HEK293 (cell line): ENCODE data around the gene ERMP1.

ENCODE experiments used
- CTCF ChIA-PET: fragments of 350-600 bp; formaldehyde crosslinking; extraction: SDS; loops from one replicate; lab custom pipeline; 2021; ENCODE audit warnings: antibody characterized with exemption; lab: Yijun Ruan, JAX
- POLR2A ChIA-PET: fragments of 300-600 bp; formaldehyde crosslinking; extraction: SDS; loops from one replicate; lab custom pipeline; 2020; ENCODE audit warnings: antibody characterized with exemption, inconsistent platforms; lab: Yijun Ruan, JAX
- H3K27ac ChIP-seq: fragments of 200-500 bp; sonication (Bioruptor generic); 2 replicates; pipeline ENCODE4 v1.5.1; 2014; ENCODE audit warnings: low read depth, low read length, control low read depth, inconsistent platforms; ENCODE audit errors: extremely low read depth
- H3K36me3 ChIP-seq, 2 experiments: fragments of 200-500 bp in 1 of 2; sonication (Bioruptor generic) in 1 of 2; 1 replicate in 1 of 2; 2 replicates in 1 of 2; pipeline ENCODE4 v1.5.1; 2014 to 2017; ENCODE audit warnings: inconsistent platforms in 2 of 2, low read length in 2 of 2; ENCODE audit not compliant: control insufficient read depth in 2 of 2, insufficient read depth in 1 of 2
- H3K4me1 ChIP-seq: fragments of 200-500 bp; sonication (Bioruptor generic); 2 replicates; pipeline ENCODE4 v1.5.1; 2014; ENCODE audit warnings: mild to moderate bottlenecking, low read length, inconsistent platforms; ENCODE audit not compliant: control insufficient read depth, insufficient read depth
- H3K4me3 ChIP-seq: 2 replicates; pipeline ENCODE4 v1.5.1; 2011; ENCODE audit warnings: low read depth, mild to moderate bottlenecking, control low read depth, low read length, moderate library complexity
- H3K9me3 ChIP-seq: fragments of 200-500 bp; sonication (Bioruptor generic); 2 replicates; pipeline ENCODE4 v1.5.1; 2014; ENCODE audit warnings: low read depth, low read length, inconsistent platforms; ENCODE audit not compliant: control insufficient read depth, insufficient read depth
- BCL11B ChIP-seq: fragments of 450-650 bp; formaldehyde crosslinking; IDR thresholded peaks from 2 replicates; pipeline ENCODE4 v1.5.1; 2016; ENCODE audit warnings: low read depth, missing biosample characterization, missing genetic modification characterization
- BCL6B ChIP-seq: fragments of 450-650 bp; formaldehyde crosslinking; IDR thresholded peaks from 2 replicates; pipeline ENCODE4 v1.5.1; 2017; ENCODE audit warnings: missing biosample characterization, missing genetic modification characterization
- ELK4 ChIP-seq: IDR thresholded peaks from 2 replicates; pipeline ENCODE4 v1.6.1; 2011; ENCODE audit warnings: mild to moderate bottlenecking, low read depth, low read length, borderline replicate concordance
- IKZF3 ChIP-seq: fragments of 450-650 bp; IDR thresholded peaks from 2 replicates; pipeline ENCODE4 v1.5.0; 2018; ENCODE audit warnings: missing biosample characterization, mild to moderate bottlenecking, missing genetic modification characterization, moderate library complexity
- KLF10 ChIP-seq: fragments of 450-650 bp; IDR thresholded peaks from 2 replicates; pipeline ENCODE4 v1.5.1; 2018; ENCODE audit warnings: missing biosample characterization, mild to moderate bottlenecking, missing genetic modification characterization
- TSHZ1 ChIP-seq: fragments of 450-650 bp; formaldehyde crosslinking; IDR thresholded peaks from 2 replicates; pipeline ENCODE4 v1.5.1; 2016; ENCODE audit warnings: missing biosample characterization, missing genetic modification characterization, borderline replicate concordance
- YY1 ChIP-seq: fragments of 450-650 bp; formaldehyde crosslinking; IDR thresholded peaks from 2 replicates; pipeline ENCODE4 v1.5.1; 2018; ENCODE audit warnings: missing biosample characterization, missing genetic modification characterization
- ZBTB10 ChIP-seq: fragments of 450-650 bp; formaldehyde crosslinking; IDR thresholded peaks from 2 replicates; pipeline ENCODE4 v1.5.1; 2016; ENCODE audit warnings: missing biosample characterization, missing genetic modification characterization
- ZBTB20 ChIP-seq: fragments of 450-650 bp; formaldehyde crosslinking; IDR thresholded peaks from 2 replicates; pipeline ENCODE4 v1.5.1; 2016; ENCODE audit warnings: missing biosample characterization, missing genetic modification characterization
- ZFP41 ChIP-seq: fragments of 450-650 bp; formaldehyde crosslinking; IDR thresholded peaks from 2 replicates; pipeline ENCODE4 v1.5.1; 2016; ENCODE audit warnings: missing biosample characterization, missing genetic modification characterization, borderline replicate concordance
- ZIC2 ChIP-seq: fragments of 450-650 bp; formaldehyde crosslinking; IDR thresholded peaks from 2 replicates; pipeline ENCODE4 v1.5.1; 2016; ENCODE audit warnings: missing biosample characterization, missing genetic modification characterization
- ZNF146 ChIP-seq: fragments of 450-650 bp; formaldehyde crosslinking; IDR thresholded peaks from 2 replicates; pipeline ENCODE4 v1.5.1; 2016; ENCODE audit warnings: missing biosample characterization, missing genetic modification characterization
- ZNF211 ChIP-seq: fragments of 450-650 bp; formaldehyde crosslinking; IDR thresholded peaks from 2 replicates; pipeline ENCODE4 v1.5.1; 2016; ENCODE audit warnings: low read depth, missing biosample characterization, missing genetic modification characterization
- ZNF362 ChIP-seq: fragments of 450-650 bp; formaldehyde crosslinking; IDR thresholded peaks from 2 replicates; pipeline ENCODE4 v1.5.1; 2016; ENCODE audit warnings: missing biosample characterization, missing genetic modification characterization
- ZNF514 ChIP-seq: fragments of 450-650 bp; formaldehyde crosslinking; IDR thresholded peaks from 2 replicates; pipeline ENCODE4 v1.5.1; 2016; ENCODE audit warnings: missing biosample characterization, missing genetic modification characterization
- ZNF544 ChIP-seq: fragments of 450-650 bp; formaldehyde crosslinking; IDR thresholded peaks from 2 replicates; pipeline ENCODE4 v1.5.0; 2017; ENCODE audit warnings: missing biosample characterization, missing genetic modification characterization
- ZNF585B ChIP-seq: fragments of 450-650 bp; formaldehyde crosslinking; IDR thresholded peaks from 2 replicates; pipeline ENCODE4 v1.5.1; 2016; ENCODE audit warnings: missing biosample characterization, missing genetic modification characterization
- ZNF670 ChIP-seq: fragments of 450-650 bp; formaldehyde crosslinking; IDR thresholded peaks from 2 replicates; pipeline ENCODE4 v1.5.1; 2016; ENCODE audit warnings: missing biosample characterization, missing genetic modification characterization, low read depth
- ZNF704 ChIP-seq: fragments of 450-650 bp; formaldehyde crosslinking; IDR thresholded peaks from 2 replicates; pipeline ENCODE4 v1.5.1; 2016; ENCODE audit warnings: missing biosample characterization, missing genetic modification characterization
- ZNF777 ChIP-seq: fragments of 450-650 bp; formaldehyde crosslinking; IDR thresholded peaks from 2 replicates; pipeline ENCODE4 v1.5.1; 2017; ENCODE audit warnings: missing biosample characterization, missing genetic modification characterization, borderline replicate concordance
- ZNF792 ChIP-seq: fragments of 450-650 bp; formaldehyde crosslinking; IDR thresholded peaks from 2 replicates; pipeline ENCODE4 v1.5.1; 2016; ENCODE audit warnings: missing biosample characterization, missing genetic modification characterization
- ZSCAN18 ChIP-seq: fragments of 450-650 bp; formaldehyde crosslinking; IDR thresholded peaks from 2 replicates; pipeline ENCODE4 v1.5.1; 2016; ENCODE audit warnings: missing biosample characterization, missing genetic modification characterization
- ZSCAN30 ChIP-seq: fragments of 450-650 bp; IDR thresholded peaks from 2 replicates; pipeline ENCODE4 v1.5.1; 2018; ENCODE audit warnings: missing biosample characterization, mild to moderate bottlenecking, missing genetic modification characterization, moderate library complexity
- ZXDB ChIP-seq: fragments of 450-650 bp; formaldehyde crosslinking; IDR thresholded peaks from 2 replicates; pipeline ENCODE4 v1.5.1; 2016; ENCODE audit warnings: missing biosample characterization, missing genetic modification characterization

Gene ERMP1

GRCh38 chr9:5750569-5750968 is 82.3 kb downstream of the ERMP1 start:
- POLR2A ChIA-PET, result no interaction called here
- Histone ChIP-seq H3K9me3 (no peaks in the 10 kb centered on the region), H3K27ac (no peak overlapping the region), H3K36me3 (peaks cover 7 to 38% of the 10 kb centered on the region in 2 experiments), H3K4me3 (no peak overlapping the region), H3K4me1 (no peaks in the 10 kb centered on the region)
- CTCF ChIA-PET, result interaction anchor here (0.6 kb wide), 2 partner anchors 133 to 1440 kb away, joined by 3 read pairs; no protein-coding TSS in a partner anchor
- no peak for TF ChIP-seq ZNF211 (tag by site-specific recombination)
- TF ChIP-seq ZNF585B (tag by site-specific recombination), result no peak
- no peak for TF ChIP-seq BCL11B (tag by site-specific recombination)
- no peak for TF ChIP-seq ELK4
- TF ChIP-seq ZBTB10, result no peak
- TF ChIP-seq ZNF704 (tag by site-specific recombination), result no peak
- TF ChIP-seq IKZF3 (tag by site-specific recombination), result no peak
- TF ChIP-seq ZNF777, result no peak
- no peak for TF ChIP-seq ZNF146 (tag by site-specific recombination)
- no peak for TF ChIP-seq ZFP41 (tag by site-specific recombination)
- TF ChIP-seq ZBTB20 (tag by site-specific recombination), result no peak
- TF ChIP-seq ZNF362 (tag by site-specific recombination), result no peak
- no peak for TF ChIP-seq ZNF670 (tag by site-specific recombination)

GRCh38 chr9:5749306-5749705 is 83.6 kb downstream of the ERMP1 start:
- Histone ChIP-seq H3K9me3 (no peaks in the 10 kb centered on the region), H3K4me1 (no peaks in the 10 kb centered on the region), H3K36me3 (peaks cover 7 to 45% of the 10 kb centered on the region in 2 experiments), H3K4me3 (no peak overlapping the region), H3K27ac (no peak overlapping the region)
- ChIA-PET CTCF (interaction anchor here (0.6 kb wide), 1 partner anchor 96 kb away, joined by 4 read pairs; no protein-coding TSS in a partner anchor), POLR2A (no interaction called here)
- TF ChIP-seq ZXDB (no peak), ZIC2 (tag by site-specific recombination) (no peak), ZNF514 (tag by site-specific recombination) (no peak), TSHZ1 (tag by site-specific recombination) (no peak), ZNF792 (tag by site-specific recombination) (no peak), YY1 (no peak), ZNF544 (tag by site-specific recombination) (no peak), BCL6B (tag by site-specific recombination) (no peak), ZSCAN18 (tag by site-specific recombination) (no peak), KLF10 (tag by site-specific recombination) (no peak), ZSCAN30 (tag by site-specific recombination) (no peak)
